HG03196 (cell line): Measurements from ENCODE around the gene COA6.
"Not testable (repeated sequence)": the region's sequence is repeated elsewhere in the genome, so short reads cannot be mapped to it uniquely, and the experiment has no call there.

Experiments
- ATAC-seq: cut with Tn5 transposase; IDR thresholded peaks from one replicate; pipeline ENCODE4 v1.9.1; 2021; ENCODE audit not compliant: unreplicated experiment

The COA6 gene

GRCh38 chr1:234373064-234373958 is at the start of gene COA6:
TSS of gene COA6 (plus strand) at chr1:234373456. CDS start at chr1:234373467, 11 bp downstream.
- peak; percentile 92 for ATAC-seq

DNA sequence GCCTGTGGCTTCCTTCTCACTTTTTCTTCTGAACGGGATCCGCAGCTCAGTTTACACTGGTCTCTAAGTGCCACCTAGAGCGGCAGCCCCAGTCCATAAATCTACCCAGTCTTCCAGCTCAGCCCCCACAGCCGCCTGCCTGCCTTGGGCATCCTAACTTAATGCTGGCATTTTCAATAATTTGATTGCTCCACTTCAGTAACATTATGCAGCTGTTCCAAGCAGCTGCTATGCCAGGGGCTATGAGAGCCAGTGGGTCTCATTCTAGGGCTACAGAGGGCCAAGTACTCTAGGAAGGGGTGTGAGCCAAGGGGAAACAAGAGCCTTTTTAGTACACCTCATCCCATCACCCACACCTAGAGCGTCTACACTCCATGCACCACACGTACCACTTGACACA is 48.4 kb upstream of the COA6 start:
- ATAC-seq, result no peak

- no peak for ATAC-seq
These were observed 47.3 kb upstream of the COA6 start for GRCh38 chr1:234325878-234326496.

DNA sequence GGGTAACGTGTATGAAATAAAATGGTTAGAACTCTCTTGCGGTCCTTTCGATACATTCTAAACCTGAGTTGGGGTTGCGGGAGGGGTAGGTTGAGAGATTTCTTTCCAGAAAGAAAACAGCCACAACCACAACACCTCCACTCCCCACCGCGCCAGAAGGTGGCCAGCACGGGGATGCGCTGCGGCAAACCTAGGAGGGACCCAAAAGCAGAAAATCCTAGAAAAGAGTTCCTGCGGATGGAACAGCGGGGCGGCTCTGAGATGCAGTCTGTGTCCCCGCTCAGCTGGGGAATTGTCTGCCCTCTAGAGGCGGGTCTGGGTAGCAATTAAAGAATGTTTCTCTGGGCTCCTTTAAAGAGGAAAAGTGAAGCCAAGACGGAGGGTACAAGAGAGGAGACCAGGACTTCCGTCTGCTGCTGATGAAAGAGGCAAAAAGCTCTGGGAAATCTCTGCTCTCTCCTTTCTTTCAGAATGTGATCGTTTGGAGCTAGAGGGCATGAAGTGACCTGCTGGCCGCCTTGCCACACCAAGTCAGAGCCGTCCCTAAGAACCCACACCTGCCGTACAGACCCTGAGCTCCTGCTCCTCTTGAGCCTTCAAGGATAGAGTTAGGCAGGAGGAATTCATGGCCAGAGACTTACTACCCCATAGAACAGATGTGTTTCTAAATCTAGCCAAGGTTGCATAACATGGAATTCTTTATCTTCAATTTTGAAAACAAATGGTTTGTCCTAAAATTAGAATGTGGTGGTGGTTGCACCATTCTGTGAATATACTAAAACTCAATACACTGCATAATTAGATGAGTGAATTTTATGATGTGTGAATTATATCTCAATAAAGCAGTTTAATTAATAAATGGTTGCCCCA is 46.5 kb upstream of the COA6 start:
- peak; percentile 67 for ATAC-seq

DNA sequence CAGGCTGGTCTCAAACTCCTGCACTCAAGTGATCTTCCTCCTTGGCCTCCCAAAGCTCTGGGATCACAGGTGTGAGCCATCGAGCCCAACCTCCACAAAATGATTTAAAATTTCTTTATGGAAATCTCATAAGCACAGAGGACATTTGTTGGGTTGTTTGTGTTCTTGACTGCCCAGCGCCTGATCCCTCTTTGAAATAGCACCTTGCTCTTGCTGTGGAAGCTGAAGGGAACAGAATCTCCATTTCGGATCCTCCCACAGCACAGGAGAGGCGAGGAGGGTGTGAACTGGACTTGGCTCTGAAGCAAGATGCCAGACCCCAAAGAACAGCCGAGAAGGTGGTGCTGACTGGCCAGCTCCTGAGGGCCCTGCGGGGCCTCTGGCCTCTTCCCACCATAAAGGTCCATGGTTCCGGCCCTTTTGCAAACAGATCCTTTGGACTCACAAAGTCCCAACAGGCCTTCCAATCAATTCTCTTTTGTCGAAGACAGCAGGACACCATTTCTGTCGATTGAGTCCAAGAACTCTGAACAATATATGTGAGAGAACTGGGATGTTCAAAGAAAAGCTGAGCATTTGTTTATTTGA is 45.6 kb upstream of the COA6 start:
- no peak for ATAC-seq

GRCh38 chr1:234330843-234331215 is 42.4 kb upstream of the COA6 start:
- ATAC-seq, result no peak

- ATAC-seq, result no peak
These were observed 41.7 kb upstream of the COA6 start for GRCh38 chr1:234331507-234331906.

DNA sequence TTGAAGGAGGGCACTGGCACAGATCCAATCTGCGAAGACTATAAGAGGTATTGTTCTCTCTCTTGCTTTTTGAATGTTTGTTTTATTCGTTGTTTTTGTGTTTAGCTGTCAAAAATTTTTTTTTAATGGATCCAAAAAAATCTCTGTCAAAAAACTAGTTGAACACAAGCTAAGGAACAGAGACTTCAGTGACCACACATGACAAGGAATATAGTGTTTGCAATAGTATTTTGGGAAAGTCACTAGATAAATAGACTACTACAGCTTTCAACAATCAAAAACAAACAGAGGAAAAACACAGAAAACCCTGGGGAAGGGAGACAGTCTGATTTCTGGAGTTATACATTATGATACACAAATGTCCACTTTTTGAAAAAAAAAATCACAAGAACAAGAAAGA is 36.9 kb upstream of the COA6 start:
- ATAC-seq, result no peak

DNA sequence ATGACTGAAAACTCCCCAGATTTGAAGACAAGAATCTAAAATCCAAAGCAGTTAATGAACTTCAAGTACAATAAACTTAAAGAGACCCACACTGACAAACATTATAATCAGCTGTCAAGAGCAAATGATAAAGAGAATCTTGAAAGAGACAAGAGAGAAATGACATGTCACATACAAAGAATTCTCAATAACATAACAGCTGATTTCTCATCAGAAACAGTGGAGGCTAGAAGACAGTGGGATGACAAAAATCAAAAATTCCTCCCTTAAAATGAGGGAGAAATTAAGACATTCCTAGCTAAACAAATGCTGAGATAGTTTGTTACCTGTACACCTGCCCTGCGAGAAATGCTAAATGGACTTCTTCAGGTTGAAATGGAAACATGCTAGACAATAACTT is 36.0 kb upstream of the COA6 start:
- no peak for ATAC-seq

- no peak for ATAC-seq
These were observed 32.7 kb upstream of the COA6 start for GRCh38 chr1:234340528-234340927.

GRCh38 chr1:234342774-234343173 is 30.5 kb upstream of the COA6 start:
- ATAC-seq, result no peak

DNA sequence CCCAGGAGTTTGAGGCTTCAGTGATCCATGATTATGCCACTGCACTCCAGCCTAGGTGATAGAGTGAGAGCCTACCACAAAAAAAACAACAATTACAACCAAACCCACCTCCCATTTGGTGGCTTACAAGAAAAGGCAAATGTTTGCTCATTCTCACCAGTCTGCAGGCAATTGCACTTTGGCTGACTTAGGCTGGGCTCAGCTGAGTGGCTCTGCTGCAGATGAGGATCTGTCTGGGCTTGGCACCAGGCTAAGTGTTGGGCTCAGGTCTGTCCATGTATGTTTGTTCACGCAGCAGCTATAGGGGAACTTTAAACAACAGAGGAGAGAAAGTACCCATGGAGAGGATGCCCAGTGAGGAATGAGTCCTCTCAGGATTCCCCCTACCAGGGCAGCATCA is 28.0 kb upstream of the COA6 start:
- no peak for ATAC-seq

- ATAC-seq, result no peak
These were observed 24.3 kb upstream of the COA6 start for GRCh38 chr1:234348964-234349363.

DNA sequence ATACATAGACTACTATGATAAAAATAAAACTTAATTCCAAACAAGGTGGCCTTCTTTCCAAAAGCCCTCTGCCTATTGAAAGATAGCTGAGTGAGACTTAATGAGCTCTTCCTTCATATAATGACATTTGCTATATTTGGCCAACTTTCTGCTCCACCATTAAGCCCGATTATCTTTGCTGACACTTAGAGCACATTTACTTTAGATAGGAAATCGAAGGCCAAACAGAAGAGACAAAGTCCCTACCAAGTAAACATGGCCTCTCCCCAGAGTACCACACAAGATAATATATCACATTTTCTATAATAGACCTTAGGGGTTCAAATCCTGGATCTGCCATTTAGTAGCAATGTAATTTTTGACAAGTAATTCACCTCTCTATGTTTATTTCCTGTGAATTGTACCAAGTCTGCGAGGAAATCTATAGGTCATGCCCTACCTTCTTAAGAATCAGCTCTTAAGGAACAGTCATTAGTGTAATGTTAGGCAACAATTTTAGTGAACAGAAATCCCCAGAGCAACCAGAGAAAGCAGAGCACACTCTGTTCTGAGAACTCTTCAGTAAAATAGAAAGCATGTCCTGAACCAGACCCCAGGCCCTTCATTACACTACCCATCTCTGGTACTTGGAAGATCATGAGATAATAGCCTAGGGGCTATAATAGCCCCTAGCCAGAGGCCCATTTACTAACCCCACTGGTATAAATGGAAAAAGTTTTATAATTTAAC is 17.3 kb upstream of the COA6 start:
- ATAC-seq, result no peak

GRCh38 chr1:234356615-234357269 is 16.5 kb upstream of the COA6 start:
- not testable (repeated sequence) for ATAC-seq

DNA sequence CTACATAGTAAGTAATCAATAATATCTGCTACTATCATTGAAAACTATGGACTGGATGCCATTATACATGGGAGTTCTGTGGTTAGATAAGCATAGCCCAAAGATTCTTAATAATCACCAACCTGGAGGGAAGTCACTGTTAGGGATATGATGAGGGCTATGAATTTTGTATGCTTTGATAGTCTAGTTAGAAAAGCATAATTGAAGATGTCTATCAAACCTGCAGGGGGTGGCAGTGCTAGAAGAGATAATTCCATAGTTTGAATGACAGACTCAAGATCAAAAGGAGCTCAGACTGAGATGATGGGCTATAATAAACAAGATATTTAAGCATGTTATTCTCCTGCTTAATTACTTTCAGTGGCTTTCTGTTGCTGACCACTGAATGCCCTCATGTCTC is 15.4 kb upstream of the COA6 start:
- ATAC-seq, result no peak

DNA sequence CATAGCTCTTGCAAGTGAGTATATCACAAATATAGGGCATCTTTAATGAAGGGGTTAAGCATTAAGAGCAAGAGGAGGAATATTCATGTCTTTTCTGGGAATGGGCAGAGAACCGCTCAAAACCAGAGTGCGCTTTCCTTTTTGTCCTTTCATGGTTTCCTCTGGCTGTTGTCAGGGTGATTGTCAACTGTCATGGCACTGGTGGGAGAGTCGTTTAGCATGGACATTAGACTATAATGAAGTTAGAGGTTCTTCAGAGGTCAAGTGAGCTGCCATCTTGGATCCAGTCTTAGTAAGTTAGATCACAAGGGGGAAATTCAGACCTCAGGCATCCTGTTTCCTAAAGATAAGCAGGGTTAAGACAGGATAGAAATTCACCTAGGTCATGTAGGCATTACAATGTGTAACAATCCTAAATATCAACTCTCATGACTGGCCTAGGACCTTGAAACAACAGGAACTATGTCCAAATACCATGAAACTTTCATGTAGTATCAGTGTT is 12.1 kb upstream of the COA6 start:
- ATAC-seq, result no peak

DNA sequence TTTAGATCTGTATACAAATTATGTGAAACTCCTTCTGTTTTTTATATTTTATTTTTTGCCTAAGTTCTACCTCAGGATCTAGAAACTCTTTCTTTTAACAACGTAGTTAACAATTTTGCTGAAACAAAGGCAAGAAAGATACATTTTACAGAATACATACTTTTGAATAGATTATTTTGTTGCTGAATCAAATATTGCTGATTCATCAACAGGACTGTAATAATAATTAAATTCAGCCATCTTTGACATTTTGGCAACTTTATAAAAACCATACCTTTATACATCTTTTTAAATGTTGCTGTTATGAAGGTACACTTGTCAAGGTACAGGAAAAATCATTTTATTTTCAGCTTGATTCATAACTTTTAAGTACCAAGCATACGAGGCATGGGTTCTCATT is 10.7 kb upstream of the COA6 start:
- no peak for ATAC-seq

GRCh38 chr1:234368320-234369032 is 4.8 kb upstream of the COA6 start:
- no peak for ATAC-seq
